DMS114 treated with DMSO at 0.1 percent for 48 hours (cell line): ENCODE measurements around the gene RDH11.

Experiments used
- DNase-seq: peaks from one replicate; lab custom pipeline; 2025; ENCODE audit not compliant: unreplicated experiment; lab: John Stamatoyannopoulos, UW

The RDH11 gene

GRCh38 chr14:67650694-67651093, 44.9 kb downstream of the RDH11 start:
- DNase-seq: no peak

GRCh38 chr14:67650151-67650550, 45.4 kb downstream of the RDH11 start:
- DNase-seq: no peak

- no peak for DNase-seq
Observed at GRCh38 chr14:67646131-67646530, 49.4 kb downstream of the RDH11 start.

- DNase-seq: no peak
Observed at GRCh38 chr14:67645414-67645813, 50.1 kb downstream of the RDH11 start.

DNA sequence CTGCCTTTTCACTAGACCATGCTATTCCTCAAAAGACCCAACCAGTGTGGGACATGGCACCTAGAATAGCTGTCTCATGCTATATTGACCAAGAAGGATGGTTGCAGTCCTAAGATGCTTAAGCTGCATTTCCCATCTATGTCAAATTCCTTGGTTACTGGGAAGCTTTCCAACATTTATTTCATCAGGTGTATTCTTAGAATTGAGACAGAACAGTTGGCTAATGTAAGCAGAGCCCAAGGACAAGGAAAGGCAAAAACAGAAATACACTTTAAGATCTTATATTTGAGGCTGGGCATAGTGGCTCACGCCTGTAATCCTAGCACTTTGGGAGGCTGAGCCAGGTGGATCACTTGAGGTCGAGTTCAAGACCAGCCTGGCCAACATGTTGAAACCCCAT, 51.1 kb downstream of the RDH11 start:
- DNase-seq: no peak

DNA sequence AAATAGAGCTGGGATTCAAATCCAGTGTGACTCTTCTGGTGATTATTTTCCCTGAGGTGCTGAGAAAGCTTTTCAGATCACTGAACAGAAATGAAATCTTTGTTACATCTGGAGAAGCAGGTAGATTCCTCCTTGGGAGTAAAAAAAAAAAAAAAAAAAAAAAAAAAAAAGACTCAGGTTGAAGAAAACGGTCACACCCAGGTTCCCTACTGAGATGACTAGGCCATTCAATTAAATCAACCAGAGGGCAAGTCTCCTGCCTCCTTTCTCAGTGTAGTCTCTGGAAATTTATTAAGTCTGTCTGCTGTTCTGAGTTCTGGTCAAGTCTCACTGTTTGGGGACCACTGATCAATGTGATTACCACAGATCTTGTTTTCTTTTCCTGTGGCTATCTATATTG, 51.9 kb downstream of the RDH11 start:
- no peak for DNase-seq

DNA sequence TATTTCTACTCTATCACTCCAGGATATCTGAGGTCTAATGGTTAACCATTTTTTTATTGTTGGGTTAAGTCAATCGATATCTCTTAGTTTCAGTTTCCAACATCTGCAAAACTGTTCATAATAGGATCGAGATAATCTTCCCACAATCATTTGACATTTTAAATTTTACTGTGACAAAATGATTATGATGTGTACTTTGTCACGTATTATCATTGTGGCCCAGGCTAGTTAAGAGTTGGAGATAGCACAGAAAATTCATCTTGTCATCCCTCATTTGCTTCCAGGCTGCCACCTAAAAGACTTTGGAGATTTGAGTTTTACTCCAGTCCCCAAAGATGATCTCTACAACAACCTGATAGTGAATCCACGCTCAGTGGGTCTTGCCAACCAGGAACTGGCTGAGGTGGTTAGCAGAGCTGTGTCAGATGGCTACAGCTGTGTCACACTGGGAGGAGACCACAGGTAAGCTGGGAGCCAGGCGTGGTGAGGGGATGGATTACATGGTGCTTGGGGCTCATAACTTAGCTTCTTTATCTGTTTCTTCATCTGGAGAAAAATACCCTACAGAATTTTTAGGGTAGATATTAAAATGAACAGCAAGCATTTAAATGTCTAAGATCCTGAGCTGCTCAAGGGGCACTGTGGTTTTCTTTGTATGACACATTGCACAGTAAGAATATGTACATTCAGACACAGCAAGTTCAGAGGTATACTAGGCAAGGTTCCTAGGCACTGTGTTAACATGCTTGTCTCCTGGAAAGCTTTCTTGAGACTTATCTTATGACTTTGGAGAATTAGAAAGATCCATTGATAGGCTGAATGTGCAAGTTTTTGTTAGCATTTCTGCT, 53.4 kb downstream of the RDH11 start:
- DNase-seq: no peak

GRCh38 chr14:67641480-67641879, 54.1 kb downstream of the RDH11 start:
- no peak for DNase-seq

DNA sequence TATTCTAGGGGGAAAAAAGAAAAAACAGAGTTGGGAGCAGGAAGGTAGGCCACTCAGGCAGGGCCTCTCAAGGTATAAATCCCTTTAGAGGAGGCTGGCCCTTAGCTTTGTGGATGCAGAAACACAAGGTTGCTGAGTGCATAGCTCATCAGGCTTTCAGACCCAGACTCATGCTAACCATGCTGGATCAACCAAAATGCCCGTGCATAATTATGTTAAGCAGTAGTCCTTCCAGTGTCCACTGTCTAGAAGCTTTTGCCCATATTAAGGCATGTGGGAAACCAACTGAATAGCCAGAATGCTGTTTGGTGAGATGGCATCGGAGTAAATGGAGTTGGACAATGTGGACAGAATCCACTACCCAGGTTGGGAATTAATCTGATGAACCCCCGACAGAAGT, 56.9 kb downstream of the RDH11 start:
- DNase-seq: no peak

DNA sequence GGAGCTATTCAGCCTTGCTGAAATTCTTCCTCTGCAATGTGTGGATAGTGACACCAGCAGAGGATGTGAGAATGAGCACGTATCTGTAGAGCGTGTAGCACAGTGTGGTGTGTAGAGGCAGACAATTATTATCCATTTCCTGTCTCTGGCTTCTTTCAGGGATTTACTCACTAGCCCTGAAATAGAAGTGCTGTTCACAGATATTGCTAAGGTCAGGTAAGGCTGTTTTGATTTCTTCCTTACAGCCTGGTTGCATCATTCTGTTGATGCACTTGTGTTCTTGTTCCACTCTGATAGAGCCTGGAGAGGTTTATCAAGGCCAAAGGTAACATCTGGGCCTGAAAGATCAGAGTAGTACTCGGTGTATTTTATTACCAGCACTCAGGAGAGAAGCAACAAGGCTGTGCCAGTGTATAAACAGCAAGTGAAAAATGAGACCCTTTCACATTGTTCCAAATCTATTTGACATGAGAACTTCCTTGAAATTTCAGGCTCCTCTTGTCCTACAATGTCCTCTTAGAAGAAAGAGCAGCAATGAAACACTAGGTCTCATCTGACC, 59.1 kb downstream of the RDH11 start:
- no peak for DNase-seq

DNA sequence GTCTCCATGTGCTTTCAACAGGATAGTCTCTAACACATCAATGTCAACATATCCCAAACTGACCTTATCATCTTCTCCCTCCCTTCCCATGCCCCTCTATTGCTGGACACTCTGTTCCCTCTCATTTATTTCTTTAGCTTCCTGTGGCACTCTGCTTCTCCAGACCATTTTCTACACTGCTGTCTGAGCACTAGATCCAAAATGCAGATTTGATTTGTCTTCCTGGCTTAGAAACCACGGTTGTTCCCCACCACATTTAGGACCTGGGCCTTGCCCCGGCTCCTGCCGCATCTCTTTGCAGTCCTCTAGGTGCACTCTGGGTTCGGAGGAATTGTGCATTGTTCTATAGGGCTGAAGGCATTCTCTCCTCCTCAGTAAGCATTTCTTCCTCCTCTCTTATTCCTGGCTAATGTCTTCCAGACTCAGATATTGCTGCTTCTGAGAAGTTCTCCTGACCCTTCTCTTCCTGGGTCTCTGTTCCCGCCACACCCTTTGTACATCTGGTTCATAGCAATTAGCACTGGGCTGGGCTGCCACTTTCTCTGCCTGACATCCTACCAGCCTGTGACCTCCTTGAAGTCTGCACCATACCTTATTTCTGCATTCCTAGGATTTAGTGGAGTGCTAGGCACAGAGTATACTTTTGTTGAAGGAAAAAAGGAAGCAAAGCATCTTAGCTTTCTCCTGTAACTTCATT, 62.0 kb downstream of the RDH11 start:
- DNase-seq: no peak

- no peak for DNase-seq
Observed at GRCh38 chr14:67630938-67631337, 64.6 kb downstream of the RDH11 start.

GRCh38 chr14:67630186-67630585, 65.4 kb downstream of the RDH11 start:
- no peak for DNase-seq

- DNase-seq: no peak
Observed at GRCh38 chr14:67627519-67627918, 68.0 kb downstream of the RDH11 start.
